SU-DHL-6 (cell line): ENCODE results near the gene IFT20.
A peak's percentile ranks its signal among the peaks of the same experiment; 100 is the strongest.

Experiments
- H2AFZ ChIP-seq: fragments of 200-600 bp; sonication (generic); 2 replicates; pipeline ENCODE4 v1.6.1; 2014; ENCODE audit warnings: low read depth, mild to moderate bottlenecking, moderate library complexity, mixed read lengths, antibody characterized with exemption, low read length; ENCODE audit not compliant: severe bottlenecking
- H3F3A ChIP-seq: fragments of 200-600 bp; shearing (Covaris generic); 2 replicates; pipeline ENCODE4 v1.6.0; 2016; ENCODE audit warnings: antibody characterized with exemption, mild to moderate bottlenecking; ENCODE audit not compliant: insufficient read depth
- H3K27ac ChIP-seq: fragments of 200-600 bp; sonication (generic); 2 replicates; pipeline ENCODE4 v1.5.1; 2016; ENCODE audit warnings: low read depth, mild to moderate bottlenecking, low read length, moderate library complexity, mixed read lengths
- H3K27me3 ChIP-seq: fragments of 200-600 bp; sonication (generic), shearing (Covaris generic); 2 replicates; pipeline ENCODE4 v1.6.0; 2014; ENCODE audit warnings: mild to moderate bottlenecking, low read length
- H3K36me3 ChIP-seq: fragments of 200-600 bp; sonication (generic); 2 replicates; pipeline ENCODE4 v1.6.1; 2014; ENCODE audit warnings: mild to moderate bottlenecking, low read length, mixed read lengths
- H3K4me2 ChIP-seq: fragments of 300-600, 200-600 bp; shearing (Covaris generic), sonication (generic); 2 replicates; pipeline ENCODE4 v1.6.0; 2014; ENCODE audit warnings: low read length, low read depth, mild to moderate bottlenecking; ENCODE audit not compliant: poor library complexity, severe bottlenecking
- H3K4me3 ChIP-seq: fragments of 200-600 bp; sonication (generic); 2 replicates; pipeline ENCODE4 v1.5.1; 2014; ENCODE audit warnings: antibody characterized with exemption, low read length, mild to moderate bottlenecking, mixed read lengths; ENCODE audit not compliant: insufficient read depth, poor library complexity, severe bottlenecking
- H3K79me2 ChIP-seq: fragments of 200-600 bp; sonication (generic); 2 replicates; pipeline ENCODE4 v1.6.1; 2014; ENCODE audit warnings: mild to moderate bottlenecking, low read length, moderate library complexity; ENCODE audit not compliant: insufficient read depth
- H3K9ac ChIP-seq: fragments of 200-600 bp; sonication (generic); 2 replicates; pipeline ENCODE4 v1.7.0; 2014; ENCODE audit warnings: mild to moderate bottlenecking, low read length
- H3K9me2 ChIP-seq: fragments of 200-600 bp; sonication (generic); replicated peaks from 2 replicates; pipeline ENCODE4 v1.6.1; 2014; ENCODE audit warnings: low read length; ENCODE audit not compliant: insufficient read depth
- H3K9me3 ChIP-seq: fragments of 200-600 bp; sonication (generic); 2 replicates; pipeline ENCODE4 v1.6.1; 2014; ENCODE audit warnings: low read length, mixed read lengths; ENCODE audit not compliant: insufficient read depth
- H4K20me1 ChIP-seq: fragments of 200-600 bp; sonication (generic); 2 replicates; pipeline ENCODE4 v1.6.1; 2014; ENCODE audit warnings: low read depth, mild to moderate bottlenecking, antibody characterized with exemption, low read length, moderate library complexity, mixed read lengths
- EZH2phosphoT487 ChIP-seq: fragments of 200-600 bp; sonication (generic), shearing (Covaris generic); conservative IDR thresholded peaks from 2 replicates; pipeline ENCODE4 v1.6.1; 2018; ENCODE audit warnings: mild to moderate bottlenecking, antibody characterized with exemption, low read length, moderate library complexity, mixed read lengths
- TF ChIP-seq, protein P1 (sequence below): fragments of 200-600 bp; sonication (generic); IDR thresholded peaks from one replicate; pipeline ENCODE4 v1.5.1; 2017; ENCODE audit warnings: antibody characterized with exemption, mild to moderate bottlenecking, low read length, moderate library complexity; ENCODE audit not compliant: insufficient read depth, poor library complexity, severe bottlenecking

IFT20 gene

DNA sequence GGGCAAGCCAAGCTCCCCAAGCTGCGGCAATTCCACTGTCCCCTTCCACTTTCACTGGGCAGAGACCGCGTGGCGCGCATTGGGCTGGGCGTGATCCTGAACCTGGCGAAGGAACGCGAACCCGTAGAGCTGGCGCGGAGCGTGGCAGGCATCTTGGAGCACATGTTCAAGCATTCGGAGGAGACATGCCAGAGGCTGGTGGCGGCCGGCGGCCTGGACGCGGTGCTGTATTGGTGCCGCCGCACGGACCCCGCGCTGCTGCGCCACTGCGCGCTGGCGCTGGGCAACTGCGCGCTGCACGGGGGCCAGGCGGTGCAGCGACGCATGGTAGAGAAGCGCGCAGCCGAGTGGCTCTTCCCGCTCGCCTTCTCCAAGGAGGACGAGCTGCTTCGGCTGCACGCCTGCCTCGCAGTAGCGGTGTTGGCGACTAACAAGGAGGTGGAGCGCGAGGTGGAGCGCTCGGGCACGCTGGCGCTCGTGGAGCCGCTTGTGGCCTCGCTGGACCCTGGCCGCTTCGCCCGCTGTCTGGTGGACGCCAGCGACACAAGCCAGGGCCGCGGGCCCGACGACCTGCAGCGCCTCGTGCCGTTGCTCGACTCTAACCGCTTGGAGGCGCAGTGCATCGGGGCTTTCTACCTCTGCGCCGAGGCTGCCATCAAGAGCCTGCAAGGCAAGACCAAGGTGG, 46.0 kb upstream of the IFT20 start:
- Histone ChIP-seq H3K9me2 (no peaks in the 10 kb centered on the region), H3K9ac (no peak overlapping the region), H3K9me3 (no peaks in the 10 kb centered on the region), H3K36me3 (no peaks in the 10 kb centered on the region), H4K20me1 (no peaks in the 10 kb centered on the region), H3K27ac (no peak overlapping the region), H3K27me3 (no peaks in the 10 kb centered on the region), H2AFZ (no peak overlapping the region), H3K79me2 (no peaks in the 10 kb centered on the region), H3F3A (no peaks in the 10 kb centered on the region), H3K4me3 (no peak overlapping the region), H3K4me2 (no peak overlapping the region)
- no peak for TF ChIP-seq EZH2phosphoT487
- TF ChIP-seq, protein P1, sequence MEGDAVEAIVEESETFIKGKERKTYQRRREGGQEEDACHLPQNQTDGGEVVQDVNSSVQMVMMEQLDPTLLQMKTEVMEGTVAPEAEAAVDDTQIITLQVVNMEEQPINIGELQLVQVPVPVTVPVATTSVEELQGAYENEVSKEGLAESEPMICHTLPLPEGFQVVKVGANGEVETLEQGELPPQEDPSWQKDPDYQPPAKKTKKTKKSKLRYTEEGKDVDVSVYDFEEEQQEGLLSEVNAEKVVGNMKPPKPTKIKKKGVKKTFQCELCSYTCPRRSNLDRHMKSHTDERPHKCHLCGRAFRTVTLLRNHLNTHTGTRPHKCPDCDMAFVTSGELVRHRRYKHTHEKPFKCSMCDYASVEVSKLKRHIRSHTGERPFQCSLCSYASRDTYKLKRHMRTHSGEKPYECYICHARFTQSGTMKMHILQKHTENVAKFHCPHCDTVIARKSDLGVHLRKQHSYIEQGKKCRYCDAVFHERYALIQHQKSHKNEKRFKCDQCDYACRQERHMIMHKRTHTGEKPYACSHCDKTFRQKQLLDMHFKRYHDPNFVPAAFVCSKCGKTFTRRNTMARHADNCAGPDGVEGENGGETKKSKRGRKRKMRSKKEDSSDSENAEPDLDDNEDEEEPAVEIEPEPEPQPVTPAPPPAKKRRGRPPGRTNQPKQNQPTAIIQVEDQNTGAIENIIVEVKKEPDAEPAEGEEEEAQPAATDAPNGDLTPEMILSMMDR: no peak

DNA sequence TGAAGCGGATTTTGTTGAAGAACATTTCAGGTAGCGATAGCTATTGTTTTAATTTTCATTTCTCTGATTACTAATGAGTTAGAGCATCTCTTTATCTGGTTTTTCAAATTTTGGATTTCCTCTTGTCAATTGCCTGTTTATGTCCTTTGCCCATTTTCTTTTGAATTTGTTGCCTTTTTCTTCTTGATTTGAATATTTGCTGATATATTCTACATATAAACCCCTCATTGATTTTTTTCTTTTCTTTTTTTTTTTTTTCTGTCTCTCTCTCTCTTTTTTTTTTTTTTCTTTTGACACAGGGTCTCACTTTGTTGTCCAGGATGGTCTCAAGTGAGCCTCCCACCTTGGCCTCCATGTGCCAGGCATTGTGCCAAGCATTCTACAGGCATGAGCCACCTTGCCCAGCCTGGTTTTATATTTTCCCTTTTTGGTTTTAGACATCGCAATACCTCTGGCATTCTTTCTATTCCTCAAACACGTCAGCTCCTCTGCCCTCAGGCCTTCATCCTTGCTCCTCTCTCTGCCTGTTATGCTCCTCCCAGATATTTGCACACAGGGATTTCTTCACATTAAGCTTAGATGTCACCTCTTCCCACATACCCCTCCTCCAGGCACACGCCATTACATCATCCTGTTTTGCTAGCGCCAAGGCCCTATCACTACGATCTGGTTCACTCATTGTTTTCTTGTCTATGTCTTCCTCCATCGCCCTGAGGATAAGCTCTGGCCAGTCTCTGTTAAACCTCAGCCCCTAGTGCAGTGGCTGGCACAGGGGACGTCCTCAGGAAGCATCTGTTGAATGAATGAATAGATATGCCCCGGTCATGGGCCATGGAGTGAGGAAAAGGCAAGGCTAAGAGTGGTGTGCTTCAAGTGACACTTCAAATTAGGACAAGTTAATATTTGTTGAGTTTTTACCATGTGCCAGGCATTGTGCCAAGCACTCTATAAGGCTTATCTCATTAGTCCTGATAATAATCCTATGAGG, 44.8 kb upstream of the IFT20 start:
- Histone ChIP-seq H3K27ac (no peak overlapping the region), H4K20me1 (no peaks in the 10 kb centered on the region), H3K4me2 (no peak overlapping the region), H2AFZ (no peak overlapping the region), H3F3A (no peaks in the 10 kb centered on the region), H3K4me3 (no peak overlapping the region), H3K9me3 (no peaks in the 10 kb centered on the region), H3K36me3 (no peaks in the 10 kb centered on the region), H3K9me2 (no peaks in the 10 kb centered on the region), H3K27me3 (no peaks in the 10 kb centered on the region), H3K9ac (no peak overlapping the region), H3K79me2 (no peaks in the 10 kb centered on the region)
- TF ChIP-seq, protein P1: no peak
- no peak for TF ChIP-seq EZH2phosphoT487

DNA sequence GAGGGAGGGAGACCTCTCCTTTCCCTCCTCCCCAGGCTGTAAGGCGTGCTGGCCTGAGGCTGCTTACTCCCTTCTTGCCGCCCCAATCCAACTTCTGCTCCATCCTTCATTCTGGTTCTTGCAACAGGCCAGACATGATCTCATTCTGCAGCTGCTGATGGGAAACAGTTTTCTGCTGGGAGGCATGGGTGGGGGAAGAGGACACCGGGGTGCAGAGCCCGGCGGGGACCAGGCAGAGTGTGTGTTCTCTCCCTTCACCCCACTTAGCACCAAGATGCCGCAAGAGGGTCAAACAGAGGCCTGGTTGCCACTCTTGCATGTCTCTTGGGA, 37.6 kb upstream of the IFT20 start:
- no peaks in the 10 kb centered on the region for H4K20me1 ChIP-seq
- no peaks in the 10 kb centered on the region for H3K36me3 ChIP-seq
- no peak overlapping the region for H3K9ac ChIP-seq
- H2AFZ ChIP-seq: no peak overlapping the region
- peaks cover 14% of the 10 kb centered on the region for H3F3A ChIP-seq
- no peaks in the 10 kb centered on the region for H3K9me2 ChIP-seq
- no peak for TF ChIP-seq EZH2phosphoT487
- TF ChIP-seq, protein P1: no peak
- no peak overlapping the region for H3K27ac ChIP-seq
- no peaks in the 10 kb centered on the region for H3K27me3 ChIP-seq
- no peak overlapping the region for H3K4me3 ChIP-seq
- no peaks in the 10 kb centered on the region for H3K79me2 ChIP-seq
- peak overlapping the region; percentile 100 for H3K4me2 ChIP-seq
- no peaks in the 10 kb centered on the region for H3K9me3 ChIP-seq
